ENCODE measurements around the gene KLHL2. TPM values are rescaled to one million over a fixed set of nuclear protein-coding genes. Genes with fewer than 3 reads are reported as not detected.
A peak's percentile ranks its signal among the peaks of the same experiment; 100 is the strongest.
"Not testable (repeated sequence)": the region's sequence is repeated elsewhere in the genome, so short reads cannot be mapped to it uniquely, and the experiment has no call there.

KLHL2 gene
- 14.3 to 19.3 TPM (median 16.0 TPM) in 3 replicates for total RNA-seq
- long read RNA-seq, transcript KLHL2-201 (15 exons, 3,134 nt): major isoform, 24 of 42 reads
- long read RNA-seq, partial matches to known transcripts: 3 of 42 reads
- long read RNA-seq, other reads (novel, unspliced or antisense): 15 of 42 reads

GRCh38 chr4:165207431-165208220 lies at the start of gene KLHL2:
TSS of gene KLHL2 (plus strand) at chr4:165207561. CDS start at chr4:165207877, 316 bp downstream.
- Mint-ChIP-seq H3K4me3 (ENCODE audit: unreplicated experiment) (peak within 1 kb of the TSS; percentile 79), H3K4me1 (ENCODE audit: low read depth) (peaks cover 29% of the 10 kb centered on the region), H3K9me3 (ENCODE audit: low read depth) (no peaks in the 10 kb centered on the region), H3K27ac (ENCODE audit: unreplicated experiment) (peak within 1 kb of the TSS; percentile 76), H3K36me3 (ENCODE audit: low read depth) (no peaks in the 10 kb centered on the region), H3K27me3 (ENCODE audit: low read depth) (no peaks in the 10 kb centered on the region)
- no peak for DNase-seq (ENCODE audit: low spot score)
- TF ChIP-seq CTCF (IDR thresholded peaks at IDR 0.05): peak; percentile 18

GRCh38 chr4:165158762-165159161 lies 48.6 kb upstream of the KLHL2 start:
- no peak for TF ChIP-seq CTCF (IDR thresholded peaks at IDR 0.05)

GRCh38 chr4:165164257-165164656 lies 43.1 kb upstream of the KLHL2 start:
- peaks cover 11% of the 10 kb centered on the region for H3K9me3 Mint-ChIP-seq (ENCODE audit: low read depth)
- H3K36me3 Mint-ChIP-seq (ENCODE audit: low read depth): peaks cover 2% of the 10 kb centered on the region
- no peak for DNase-seq (ENCODE audit: low spot score)
- no peak overlapping the region for H3K27ac Mint-ChIP-seq (ENCODE audit: unreplicated experiment)
- TF ChIP-seq CTCF (IDR thresholded peaks at IDR 0.05): no peak
- no peaks in the 10 kb centered on the region for H3K27me3 Mint-ChIP-seq (ENCODE audit: low read depth)
- H3K4me3 Mint-ChIP-seq (ENCODE audit: unreplicated experiment): no peak overlapping the region
- H3K4me1 Mint-ChIP-seq (ENCODE audit: low read depth): no peaks in the 10 kb centered on the region

More at GRCh38 chr4:165158762-165159161, 48.6 kb upstream of the KLHL2 start:
- Mint-ChIP-seq H3K9me3 (ENCODE audit: low read depth) (peaks cover 13% of the 10 kb centered on the region), H3K27me3 (ENCODE audit: low read depth) (no peaks in the 10 kb centered on the region), H3K4me3 (ENCODE audit: unreplicated experiment) (no peak overlapping the region), H3K27ac (ENCODE audit: unreplicated experiment) (no peak overlapping the region), H3K4me1 (ENCODE audit: low read depth) (no peaks in the 10 kb centered on the region), H3K36me3 (ENCODE audit: low read depth) (peaks cover 3% of the 10 kb centered on the region)
- no peak for DNase-seq (ENCODE audit: low spot score)

- not testable (repeated sequence) for H3K4me3 Mint-ChIP-seq (ENCODE audit: unreplicated experiment); H3K36me3 Mint-ChIP-seq (ENCODE audit: low read depth); DNase-seq (ENCODE audit: low spot score); H3K27ac Mint-ChIP-seq (ENCODE audit: unreplicated experiment); H3K4me1 Mint-ChIP-seq (ENCODE audit: low read depth); H3K27me3 Mint-ChIP-seq (ENCODE audit: low read depth)
- peaks cover 11% of the 10 kb centered on the region for H3K9me3 Mint-ChIP-seq (ENCODE audit: low read depth)
Measured at GRCh38 chr4:165166872-165167271, 40.5 kb upstream of the KLHL2 start.

GRCh38 chr4:165167650-165168049 lies 39.7 kb upstream of the KLHL2 start:
- no peaks in the 10 kb centered on the region for H3K27me3 Mint-ChIP-seq (ENCODE audit: low read depth)
- TF ChIP-seq CTCF (IDR thresholded peaks at IDR 0.05): no peak
- H3K4me3 Mint-ChIP-seq (ENCODE audit: unreplicated experiment): no peak overlapping the region
- peaks cover 11% of the 10 kb centered on the region for H3K9me3 Mint-ChIP-seq (ENCODE audit: low read depth)
- no peaks in the 10 kb centered on the region for H3K4me1 Mint-ChIP-seq (ENCODE audit: low read depth)
- no peak for DNase-seq (ENCODE audit: low spot score)
- no peak overlapping the region for H3K27ac Mint-ChIP-seq (ENCODE audit: unreplicated experiment)
- peaks cover 2% of the 10 kb centered on the region for H3K36me3 Mint-ChIP-seq (ENCODE audit: low read depth)

Data from chondrocyte (in vitro differentiated cells).